GM21423 (cell line): ENCODE data around the gene TSPAN11.

Experiments
- ATAC-seq: cut with Tn5 transposase; IDR thresholded peaks from one replicate; pipeline ENCODE4 v1.9.1; 2021; ENCODE audit warnings: mild to moderate bottlenecking, moderate library complexity; ENCODE audit not compliant: unreplicated experiment

TSPAN11 gene

DNA sequence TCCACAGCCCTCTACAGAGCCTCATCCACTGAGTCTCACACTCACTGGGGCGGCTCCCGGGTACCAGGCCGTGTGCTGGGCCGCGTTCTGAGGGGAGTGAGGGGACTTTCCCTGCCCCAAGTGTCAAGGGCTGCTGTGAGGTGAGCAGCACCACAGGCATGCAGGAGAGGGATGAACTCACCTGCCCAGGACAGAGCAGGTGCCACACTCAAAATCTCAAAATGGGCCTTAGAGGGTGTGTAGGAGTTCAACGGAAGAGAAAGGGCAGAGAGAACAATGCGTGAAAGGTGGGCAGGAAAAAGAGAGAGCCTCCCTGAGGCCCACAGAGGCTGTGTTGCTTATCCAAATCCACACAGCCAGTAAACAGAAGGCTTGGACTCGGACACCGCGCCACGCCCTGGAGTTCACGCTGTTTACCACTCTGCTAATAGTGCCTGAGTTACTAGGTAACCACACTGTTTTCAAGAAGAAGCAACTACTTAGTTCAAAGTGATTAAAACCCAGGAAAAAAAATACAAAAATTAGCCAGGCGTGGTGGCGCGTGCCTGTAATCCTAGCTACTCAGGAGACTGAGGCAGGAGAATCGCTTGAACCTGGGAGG, 32.7 kb downstream of the TSPAN11 start:
- no peak for ATAC-seq

DNA sequence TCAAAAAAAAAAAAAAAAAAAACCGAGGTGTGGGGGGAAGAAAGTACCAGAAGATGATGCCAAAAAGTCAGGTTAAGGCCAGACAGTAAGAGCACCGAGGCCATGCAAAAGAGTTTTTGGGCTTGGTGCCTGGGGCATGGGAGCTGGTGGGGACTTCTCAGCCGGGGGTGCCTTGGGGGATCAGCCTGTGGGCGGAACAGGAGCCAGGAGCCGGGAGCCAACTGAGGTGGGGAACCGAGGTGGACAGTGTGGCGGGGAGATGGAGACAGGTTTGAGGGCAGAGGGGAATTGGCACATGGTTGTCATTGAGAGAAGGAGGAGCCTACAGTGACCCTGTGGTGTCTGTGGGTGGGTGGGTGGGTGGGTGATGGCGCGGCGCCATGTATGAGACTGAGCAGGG, 33.2 kb downstream of the TSPAN11 start:
- no peak for ATAC-seq

DNA sequence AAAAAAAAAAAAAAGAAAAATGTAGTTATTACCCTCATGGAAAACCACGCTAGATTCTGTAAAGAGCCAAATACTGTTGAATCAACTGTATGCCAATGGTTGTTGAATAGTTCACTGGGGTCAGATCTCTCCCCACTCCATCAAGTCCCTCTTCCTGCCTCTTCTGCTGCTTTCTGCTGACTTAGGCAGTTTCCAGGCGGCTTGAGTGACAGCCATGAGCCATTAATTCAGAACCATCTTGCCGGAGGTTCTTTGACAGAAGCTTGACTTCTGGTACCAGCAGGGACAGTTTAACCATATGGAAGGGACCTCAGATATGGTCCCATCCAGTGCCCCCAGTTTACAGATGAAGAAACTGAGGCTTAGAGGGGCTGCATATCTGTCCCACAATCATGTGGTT, 34.5 kb downstream of the TSPAN11 start:
- no peak for ATAC-seq

GRCh38 chr12:30962047-30962446, 35.5 kb downstream of the TSPAN11 start:
- ATAC-seq, result no peak

DNA sequence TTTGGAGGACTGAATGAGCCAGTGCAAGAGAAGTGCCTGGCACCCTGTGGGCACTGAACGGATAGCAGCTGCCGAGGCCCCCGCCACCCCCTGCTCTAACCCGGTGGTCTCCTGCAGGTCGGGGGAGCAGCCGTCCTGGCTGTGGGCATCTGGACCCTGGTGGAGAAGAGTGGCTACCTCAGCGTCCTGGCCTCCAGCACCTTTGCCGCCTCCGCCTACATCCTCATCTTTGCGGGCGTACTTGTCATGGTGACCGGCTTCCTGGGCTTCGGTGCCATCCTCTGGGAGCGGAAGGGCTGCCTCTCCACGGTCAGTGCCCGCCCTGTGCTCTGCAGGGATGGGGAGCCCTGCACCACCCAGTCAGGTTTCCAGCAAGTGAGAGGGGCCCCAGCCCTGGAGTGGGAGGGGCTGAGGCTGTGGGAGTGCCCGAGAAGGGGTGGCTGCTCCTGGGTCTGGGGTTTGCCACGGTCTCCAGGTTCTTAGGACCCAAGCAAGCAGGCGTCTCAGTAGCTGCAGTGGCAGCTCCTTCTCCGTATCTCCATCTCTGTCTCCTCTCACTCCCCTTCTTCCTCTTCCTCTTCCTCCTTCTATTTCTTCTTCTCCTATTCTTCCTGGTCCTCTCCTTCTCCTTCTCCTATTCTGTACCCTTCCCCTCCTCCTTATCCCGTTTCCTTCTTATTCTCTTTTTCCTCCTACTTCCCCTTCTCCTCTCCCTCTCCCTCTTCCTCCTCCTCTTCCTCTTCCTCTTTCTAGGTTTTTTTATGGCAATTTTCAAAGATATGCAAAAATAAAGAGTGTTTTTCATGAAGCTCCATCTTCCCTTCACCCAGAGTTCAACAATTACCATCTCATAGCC, 37.4 kb downstream of the TSPAN11 start:
- no peak for ATAC-seq

GRCh38 chr12:30964896-30965612, 38.5 kb downstream of the TSPAN11 start:
- ATAC-seq, result no peak

GRCh38 chr12:30965613-30965985, 39.1 kb downstream of the TSPAN11 start:
- no peak for ATAC-seq

DNA sequence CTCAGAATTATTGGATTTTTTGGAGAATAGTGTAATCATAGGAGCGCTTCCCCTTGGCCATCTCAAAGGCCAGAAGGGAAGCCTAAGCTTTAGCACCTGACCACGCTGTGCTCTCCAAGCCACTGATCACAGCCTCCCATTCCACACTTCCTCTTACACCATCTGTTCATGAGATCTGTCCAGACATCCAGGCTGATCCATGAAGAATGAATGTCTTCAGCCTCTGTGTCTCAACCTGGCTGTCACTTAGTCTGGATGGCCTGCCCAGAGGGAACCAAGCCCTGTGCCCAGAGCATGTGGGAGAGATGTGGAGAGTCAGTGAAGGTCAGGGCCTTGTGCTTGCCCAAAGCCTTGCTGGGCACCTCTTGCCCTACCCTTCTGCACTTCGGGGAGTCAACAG, 40.5 kb downstream of the TSPAN11 start:
- ATAC-seq, result no peak

DNA sequence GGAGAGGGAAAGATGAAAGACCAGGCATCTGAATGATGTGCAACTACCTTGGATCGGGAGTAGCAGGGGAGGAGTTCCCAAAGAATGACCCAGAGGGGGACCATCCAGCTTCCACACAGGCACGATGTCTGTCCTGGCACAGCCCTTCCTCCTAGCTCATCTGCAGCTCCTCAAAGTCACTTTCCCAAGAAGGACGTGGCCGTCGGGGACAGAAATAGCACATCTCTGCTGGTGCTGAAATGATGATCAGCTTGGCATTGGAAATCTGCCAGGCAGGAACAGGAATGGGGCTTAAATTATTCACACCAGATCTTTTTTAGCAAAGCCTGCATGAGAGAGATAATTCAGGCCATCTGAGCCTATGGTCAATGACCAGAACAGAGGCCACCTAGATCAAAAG, 41.7 kb downstream of the TSPAN11 start:
- no peak for ATAC-seq

- no peak for ATAC-seq
These were observed 42.5 kb downstream of the TSPAN11 start for GRCh38 chr12:30969006-30969405.

DNA sequence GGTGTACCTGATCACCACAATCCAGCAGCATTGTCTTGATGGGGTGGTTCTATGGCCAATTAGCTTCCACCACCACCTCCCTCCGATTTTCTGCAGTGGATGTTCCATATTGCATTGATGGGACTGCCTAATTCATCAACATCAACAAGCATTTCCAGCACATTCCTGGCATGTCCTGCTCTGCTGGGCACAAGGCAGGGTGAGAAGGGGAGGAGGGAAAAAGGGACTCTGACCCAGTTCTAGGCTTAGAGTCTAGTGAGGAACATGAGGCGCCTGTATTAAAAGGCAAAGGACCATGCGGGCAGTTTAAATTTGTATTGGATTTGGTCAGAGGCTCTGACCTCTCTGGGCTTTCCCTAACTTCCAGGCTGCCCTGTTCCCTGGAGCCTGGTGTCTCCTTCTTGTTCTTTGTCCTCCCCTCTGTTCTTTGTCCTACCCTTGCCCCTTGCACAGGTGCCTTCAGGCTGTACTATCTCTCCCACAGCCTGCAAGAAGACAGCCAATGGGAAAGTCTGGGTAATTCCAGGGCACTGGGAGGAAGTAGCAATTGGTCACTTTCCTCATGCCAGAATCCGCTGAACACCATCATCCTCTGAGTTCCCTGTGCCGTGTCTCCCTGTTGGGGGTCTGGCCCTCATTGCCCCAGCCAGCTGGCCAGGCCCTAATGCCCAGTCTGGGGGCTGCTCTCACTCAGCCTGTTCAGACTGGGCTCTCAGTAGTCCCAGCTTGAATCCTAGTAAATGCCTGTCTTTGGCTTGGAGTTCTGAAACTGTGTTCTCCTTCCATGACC, 43.3 kb downstream of the TSPAN11 start:
- ATAC-seq, result no peak

- no peak for ATAC-seq
These were observed 44.1 kb downstream of the TSPAN11 start for GRCh38 chr12:30970559-30971197.

GRCh38 chr12:30972035-30972434, 45.5 kb downstream of the TSPAN11 start:
- no peak for ATAC-seq

GRCh38 chr12:30973175-30973574, 46.6 kb downstream of the TSPAN11 start:
- no peak for ATAC-seq

- no peak for ATAC-seq
These were observed 47.3 kb downstream of the TSPAN11 start for GRCh38 chr12:30973830-30974229.

GRCh38 chr12:30974746-30975500, 48.4 kb downstream of the TSPAN11 start:
- no peak for ATAC-seq

DNA sequence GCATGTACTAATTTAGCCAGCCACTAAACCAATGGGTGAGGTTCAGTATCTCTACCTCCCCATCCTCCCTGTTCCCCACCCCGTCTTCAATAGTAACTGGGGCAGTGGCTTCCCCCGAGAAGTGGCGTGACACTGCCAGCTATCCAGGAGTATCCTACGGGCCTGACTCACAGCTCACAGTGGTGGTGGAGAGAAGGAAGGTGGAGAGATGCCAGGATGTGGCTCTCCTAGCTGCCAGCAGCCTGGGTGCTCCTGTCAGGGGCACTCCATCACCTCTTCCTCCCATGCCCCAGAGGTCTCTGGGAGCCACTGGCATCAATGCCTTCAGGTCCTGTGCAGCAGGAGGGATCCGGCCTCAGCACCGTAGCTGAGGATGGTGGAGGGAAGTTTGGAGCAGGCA, 49.0 kb downstream of the TSPAN11 start:
- no peak for ATAC-seq

- no peak for ATAC-seq
These were observed 49.7 kb downstream of the TSPAN11 start for GRCh38 chr12:30976206-30976605.

GRCh38 chr12:30977124-30977523, 50.6 kb downstream of the TSPAN11 start:
- no peak for ATAC-seq
